CD4-positive, alpha-beta T cell treated with Interleukin-17A for 4 hours (primary cell): Measurements from ENCODE around the gene DST.

Experiments
- DNase-seq: peaks from one replicate; pipeline ENCODE4 v3.0.0-alpha.2; 2020; ENCODE audit warnings: mixed read lengths

DST gene

GRCh38 chr6:56479381-56479780 is 163.3 kb downstream of the DST start:
- no peak for DNase-seq

- no peak for DNase-seq
These were observed 164.5 kb downstream of the DST start for GRCh38 chr6:56478202-56478601.

- no peak for DNase-seq
These were observed 165.4 kb downstream of the DST start for GRCh38 chr6:56477241-56477640.

GRCh38 chr6:56475736-56476457 is 166.8 kb downstream of the DST start:
- DNase-seq, result no peak

GRCh38 chr6:56474532-56474931 is 168.2 kb downstream of the DST start:
- no peak for DNase-seq

- no peak for DNase-seq
These were observed 179.2 kb downstream of the DST start for GRCh38 chr6:56463443-56463842.

GRCh38 chr6:56459030-56459805 is 183.5 kb downstream of the DST start:
- no peak for DNase-seq

GRCh38 chr6:56458324-56458884 is 184.3 kb downstream of the DST start:
- DNase-seq, result no peak

GRCh38 chr6:56456785-56457184 is 185.9 kb downstream of the DST start:
- no peak for DNase-seq

- no peak for DNase-seq
These were observed 191.6 kb downstream of the DST start for GRCh38 chr6:56450882-56451739.

- DNase-seq, result no peak
These were observed 192.3 kb downstream of the DST start for GRCh38 chr6:56450376-56450775.

- no peak for DNase-seq
These were observed 194.6 kb downstream of the DST start for GRCh38 chr6:56448046-56448445.

GRCh38 chr6:56445818-56446217 is 196.9 kb downstream of the DST start:
- no peak for DNase-seq

GRCh38 chr6:56444855-56445254 is 197.8 kb downstream of the DST start:
- no peak for DNase-seq

- DNase-seq, result no peak
These were observed 202.1 kb downstream of the DST start for GRCh38 chr6:56440551-56440981.

GRCh38 chr6:56437171-56437900 is 205.4 kb downstream of the DST start:
- DNase-seq, result no peak

- no peak for DNase-seq
These were observed 206.9 kb downstream of the DST start for GRCh38 chr6:56435754-56436153.

GRCh38 chr6:56435326-56435725 is 207.4 kb downstream of the DST start:
- DNase-seq, result no peak

- no peak for DNase-seq
These were observed 208.1 kb downstream of the DST start for GRCh38 chr6:56434606-56435005.

- no peak for DNase-seq
These were observed 209.6 kb downstream of the DST start for GRCh38 chr6:56433119-56433518.

- no peak for DNase-seq
These were observed 210.5 kb downstream of the DST start for GRCh38 chr6:56432194-56432593.
